ENCODE measurements around the gene MAP3K8. TPM values are rescaled to one million over a fixed set of nuclear protein-coding genes. Genes with fewer than 3 reads are reported as not detected.

The MAP3K8 gene
- total RNA-seq, 2 donors from 2014 or later, result 10.2 to 11.7 TPM

- Mint-ChIP-seq H3K27me3 (ENCODE audit: insufficient read depth) (no peaks in the 10 kb centered on the region), H3K4me1 (peaks cover 3% of the 10 kb centered on the region), H3K9me3 (no peaks in the 10 kb centered on the region), H3K4me3 (no peak overlapping the region), H3K27ac (no peak overlapping the region), H3K36me3 (ENCODE audit: low read depth) (no peaks in the 10 kb centered on the region)
- Histone ChIP-seq H3K36me3 (ENCODE audit: control insufficient read depth, insufficient read depth, low read length) (no peaks in the 10 kb centered on the region), H3K27me3 (ENCODE audit: control insufficient read depth, insufficient read depth, low read length, poor library complexity, severe bottlenecking) (no peaks in the 10 kb centered on the region), H3K9ac (ENCODE audit: extremely low read depth, low read length, poor library complexity, severe bottlenecking) (no peak overlapping the region), H3K4me1 (ENCODE audit: control insufficient read depth, insufficient read depth, low read length) (no peaks in the 10 kb centered on the region), H3K4me3 (ENCODE audit: low read length) (no peak overlapping the region), H3K27ac (ENCODE audit: low read depth, low read length) (no peak overlapping the region), H3K9me3 (ENCODE audit: control insufficient read depth, low read length) (no peaks in the 10 kb centered on the region)
- WGBS, 2 experiments (ENCODE audit: insufficient coverage in 1 of 2, insufficient read length in 1 of 2), result 80 to 87% methylated on average over 6 to 8 of the region's 8 CpGs
- DNase-seq, result no peak
- TF ChIP-seq, protein P1, sequence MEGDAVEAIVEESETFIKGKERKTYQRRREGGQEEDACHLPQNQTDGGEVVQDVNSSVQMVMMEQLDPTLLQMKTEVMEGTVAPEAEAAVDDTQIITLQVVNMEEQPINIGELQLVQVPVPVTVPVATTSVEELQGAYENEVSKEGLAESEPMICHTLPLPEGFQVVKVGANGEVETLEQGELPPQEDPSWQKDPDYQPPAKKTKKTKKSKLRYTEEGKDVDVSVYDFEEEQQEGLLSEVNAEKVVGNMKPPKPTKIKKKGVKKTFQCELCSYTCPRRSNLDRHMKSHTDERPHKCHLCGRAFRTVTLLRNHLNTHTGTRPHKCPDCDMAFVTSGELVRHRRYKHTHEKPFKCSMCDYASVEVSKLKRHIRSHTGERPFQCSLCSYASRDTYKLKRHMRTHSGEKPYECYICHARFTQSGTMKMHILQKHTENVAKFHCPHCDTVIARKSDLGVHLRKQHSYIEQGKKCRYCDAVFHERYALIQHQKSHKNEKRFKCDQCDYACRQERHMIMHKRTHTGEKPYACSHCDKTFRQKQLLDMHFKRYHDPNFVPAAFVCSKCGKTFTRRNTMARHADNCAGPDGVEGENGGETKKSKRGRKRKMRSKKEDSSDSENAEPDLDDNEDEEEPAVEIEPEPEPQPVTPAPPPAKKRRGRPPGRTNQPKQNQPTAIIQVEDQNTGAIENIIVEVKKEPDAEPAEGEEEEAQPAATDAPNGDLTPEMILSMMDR (conservative IDR thresholded peaks at IDR 0.05), result no peak
Measured at GRCh38 chr10:30505543-30506298, 71.7 kb downstream of the MAP3K8 start.

GRCh38 chr10:30509508-30509907 lies 75.5 kb downstream of the MAP3K8 start:
- TF ChIP-seq, protein P1 (conservative IDR thresholded peaks at IDR 0.05), result no peak
- H3K9me3 ChIP-seq (ENCODE audit: control insufficient read depth, low read length), result no peaks in the 10 kb centered on the region
- Mint-ChIP-seq H3K36me3 (ENCODE audit: low read depth) (no peaks in the 10 kb centered on the region), H3K9me3 (no peaks in the 10 kb centered on the region), H3K27me3 (ENCODE audit: insufficient read depth) (no peaks in the 10 kb centered on the region), H3K4me3 (no peak overlapping the region), H3K27ac (no peak overlapping the region), H3K4me1 (no peaks in the 10 kb centered on the region)
- no peak overlapping the region for H3K27ac ChIP-seq (ENCODE audit: low read depth, low read length)
- 96 to 100% methylated on average over 3 of the region's 3 CpGs for WGBS, 2 experiments (ENCODE audit: insufficient coverage in 1 of 2, insufficient read length in 1 of 2)
- no peak for DNase-seq
- no peaks in the 10 kb centered on the region for H3K27me3 ChIP-seq (ENCODE audit: control insufficient read depth, insufficient read depth, low read length, poor library complexity, severe bottlenecking)
- no peak overlapping the region for H3K9ac ChIP-seq (ENCODE audit: extremely low read depth, low read length, poor library complexity, severe bottlenecking)
- no peaks in the 10 kb centered on the region for H3K4me1 ChIP-seq (ENCODE audit: control insufficient read depth, insufficient read depth, low read length)
- no peak overlapping the region for H3K4me3 ChIP-seq (ENCODE audit: low read length)
- H3K36me3 ChIP-seq (ENCODE audit: control insufficient read depth, insufficient read depth, low read length), result no peaks in the 10 kb centered on the region

GRCh38 chr10:30510184-30510931 lies 76.4 kb downstream of the MAP3K8 start:
- 78 to 88% methylated on average over 2 to 8 of the region's 8 CpGs for WGBS, 2 experiments (ENCODE audit: insufficient coverage in 1 of 2, insufficient read length in 1 of 2)
- Mint-ChIP-seq H3K9me3 (no peaks in the 10 kb centered on the region), H3K4me1 (no peaks in the 10 kb centered on the region), H3K27me3 (ENCODE audit: insufficient read depth) (no peaks in the 10 kb centered on the region), H3K36me3 (ENCODE audit: low read depth) (no peaks in the 10 kb centered on the region), H3K27ac (no peak overlapping the region), H3K4me3 (no peak overlapping the region)
- Histone ChIP-seq H3K36me3 (ENCODE audit: control insufficient read depth, insufficient read depth, low read length) (no peaks in the 10 kb centered on the region), H3K9ac (ENCODE audit: extremely low read depth, low read length, poor library complexity, severe bottlenecking) (no peak overlapping the region), H3K9me3 (ENCODE audit: control insufficient read depth, low read length) (no peaks in the 10 kb centered on the region), H3K4me1 (ENCODE audit: control insufficient read depth, insufficient read depth, low read length) (no peaks in the 10 kb centered on the region), H3K27me3 (ENCODE audit: control insufficient read depth, insufficient read depth, low read length, poor library complexity, severe bottlenecking) (no peaks in the 10 kb centered on the region), H3K4me3 (ENCODE audit: low read length) (no peak overlapping the region), H3K27ac (ENCODE audit: low read depth, low read length) (no peak overlapping the region)
- no peak for DNase-seq
- TF ChIP-seq, protein P1 (conservative IDR thresholded peaks at IDR 0.05), result no peak
